Measurements from ENCODE around the gene DAPK2.

GRCh38 chr15:64014995-64015394 is 31.3 kb downstream of the DAPK2 start:
- no peak for TF ChIP-seq CTCF (IDR thresholded peaks at IDR 0.05; ENCODE audit: borderline replicate concordance, extremely low read depth, low read length, poor library complexity, severe bottlenecking)
- no peak for TF ChIP-seq EZH2 (IDR thresholded peaks at IDR 0.05; ENCODE audit: borderline replicate concordance, low read depth, low read length, severe bottlenecking)
